B cell (primary cell): ENCODE results near the gene NUFIP1.

ENCODE experiments used
- CTCF ChIP-seq: fragments of 200-600 bp; IDR thresholded peaks from one replicate; pipeline ENCODE4 v1.8.0; 2022; ENCODE audit warnings: antibody characterized with exemption, mild to moderate bottlenecking
- EZH2 ChIP-seq: IDR thresholded peaks from 2 replicates; pipeline ENCODE4 v1.6.1; 2012; ENCODE audit warnings: borderline replicate concordance, low read depth, mild to moderate bottlenecking, moderate library complexity, low read length; ENCODE audit not compliant: insufficient read depth, poor library complexity, severe bottlenecking

- TF ChIP-seq EZH2 (no peak), CTCF (no peak)
These were observed 27.3 kb downstream of the NUFIP1 start for GRCh38 chr13:44961997-44962396.
